CD4-positive, alpha-beta T cell treated with Interleukin-21 for 1 hour (primary cell): ENCODE results near the gene ITGA2.

Experiments
- DNase-seq: peaks from one replicate; pipeline ENCODE4 v3.0.0-alpha.2; 2020

Gene ITGA2

GRCh38 chr5:53066088-53066487, 76.9 kb downstream of the ITGA2 start:
- DNase-seq: no peak

GRCh38 chr5:53067641-53068040, 78.5 kb downstream of the ITGA2 start:
- no peak for DNase-seq

- DNase-seq: no peak
Measured at GRCh38 chr5:53068291-53068836, 79.2 kb downstream of the ITGA2 start.

GRCh38 chr5:53069626-53070025, 80.5 kb downstream of the ITGA2 start:
- no peak for DNase-seq

GRCh38 chr5:53071298-53071697, 82.1 kb downstream of the ITGA2 start:
- DNase-seq: no peak

GRCh38 chr5:53071738-53072137, 82.6 kb downstream of the ITGA2 start:
- no peak for DNase-seq

- DNase-seq: no peak
Measured at GRCh38 chr5:53073348-53073747, 84.2 kb downstream of the ITGA2 start.

- DNase-seq: no peak
Measured at GRCh38 chr5:53076014-53076583, 86.9 kb downstream of the ITGA2 start.

GRCh38 chr5:53080271-53080670, 91.1 kb downstream of the ITGA2 start:
- DNase-seq: no peak

- no peak for DNase-seq
Measured at GRCh38 chr5:53083927-53084326, 94.8 kb downstream of the ITGA2 start.

GRCh38 chr5:53084546-53085255, 95.5 kb downstream of the ITGA2 start:
- no peak for DNase-seq

GRCh38 chr5:53087171-53087570, 98.0 kb downstream of the ITGA2 start:
- no peak for DNase-seq

GRCh38 chr5:53087621-53088121, 98.5 kb downstream of the ITGA2 start:
- no peak for DNase-seq

GRCh38 chr5:53089481-53089991, 100.4 kb downstream of the ITGA2 start:
- DNase-seq: peak; percentile 28

GRCh38 chr5:53090229-53090628, 101.1 kb downstream of the ITGA2 start:
- DNase-seq: no peak

- DNase-seq: no peak
Measured at GRCh38 chr5:53091289-53091688, 102.1 kb downstream of the ITGA2 start.

GRCh38 chr5:53092242-53092641, 103.1 kb downstream of the ITGA2 start:
- no peak for DNase-seq

GRCh38 chr5:53095217-53095616, 106.1 kb downstream of the ITGA2 start:
- no peak for DNase-seq

GRCh38 chr5:53095931-53096525, 106.9 kb downstream of the ITGA2 start:
- peak; percentile 73 for DNase-seq

GRCh38 chr5:53099546-53099945, 110.4 kb downstream of the ITGA2 start:
- DNase-seq: no peak

- no peak for DNase-seq
Measured at GRCh38 chr5:53100606-53101005, 111.5 kb downstream of the ITGA2 start.

- no peak for DNase-seq
Measured at GRCh38 chr5:53105611-53106300, 116.6 kb downstream of the ITGA2 start.

GRCh38 chr5:53109056-53109442, 119.9 kb downstream of the ITGA2 start:
- DNase-seq: peak; percentile 15
